Measurements from ENCODE around the gene SLC44A4.
"Not testable (repeated sequence)": the region's sequence is repeated elsewhere in the genome, so short reads cannot be mapped to it uniquely, and the experiment has no call there.

The SLC44A4 gene

DNA sequence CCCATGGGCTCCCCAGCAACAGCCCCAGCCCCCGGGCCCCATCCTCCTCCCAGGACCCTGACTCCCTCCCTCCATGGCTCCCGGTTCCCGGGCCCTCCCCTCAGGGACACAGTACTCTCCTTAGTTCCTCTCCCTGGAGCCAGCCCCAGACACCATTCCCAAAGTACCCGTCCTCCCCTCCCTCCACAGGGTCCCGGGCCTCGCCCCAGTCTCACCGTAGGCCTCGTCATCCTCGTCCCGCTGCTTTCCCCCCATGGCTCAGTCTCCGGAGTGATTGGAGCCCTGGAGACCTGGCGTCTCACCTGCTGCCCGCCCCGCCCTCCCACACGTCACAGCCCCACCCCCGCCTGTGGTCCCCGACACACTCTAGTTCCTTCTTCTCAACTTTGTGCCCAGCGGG, at the start of gene SLC44A4:
SLC44A4 (minus strand) TSS at position 272 of the 400 bp plus-strand sequence; CDS start at position 255, 17 bp downstream.
- no peak for DNase-seq

DNA sequence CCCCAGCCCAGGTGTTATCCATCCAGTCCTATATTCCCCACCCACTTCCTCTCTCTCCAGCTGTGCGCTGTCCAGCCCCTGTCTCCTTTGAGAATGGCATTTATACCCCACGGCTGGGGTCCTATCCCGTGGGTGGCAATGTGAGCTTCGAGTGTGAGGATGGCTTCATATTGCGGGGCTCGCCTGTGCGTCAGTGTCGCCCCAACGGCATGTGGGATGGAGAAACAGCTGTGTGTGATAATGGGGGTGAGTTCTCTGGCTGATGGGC, 49.8 kb upstream of the SLC44A4 start:
- DNase-seq, result no peak

DNA sequence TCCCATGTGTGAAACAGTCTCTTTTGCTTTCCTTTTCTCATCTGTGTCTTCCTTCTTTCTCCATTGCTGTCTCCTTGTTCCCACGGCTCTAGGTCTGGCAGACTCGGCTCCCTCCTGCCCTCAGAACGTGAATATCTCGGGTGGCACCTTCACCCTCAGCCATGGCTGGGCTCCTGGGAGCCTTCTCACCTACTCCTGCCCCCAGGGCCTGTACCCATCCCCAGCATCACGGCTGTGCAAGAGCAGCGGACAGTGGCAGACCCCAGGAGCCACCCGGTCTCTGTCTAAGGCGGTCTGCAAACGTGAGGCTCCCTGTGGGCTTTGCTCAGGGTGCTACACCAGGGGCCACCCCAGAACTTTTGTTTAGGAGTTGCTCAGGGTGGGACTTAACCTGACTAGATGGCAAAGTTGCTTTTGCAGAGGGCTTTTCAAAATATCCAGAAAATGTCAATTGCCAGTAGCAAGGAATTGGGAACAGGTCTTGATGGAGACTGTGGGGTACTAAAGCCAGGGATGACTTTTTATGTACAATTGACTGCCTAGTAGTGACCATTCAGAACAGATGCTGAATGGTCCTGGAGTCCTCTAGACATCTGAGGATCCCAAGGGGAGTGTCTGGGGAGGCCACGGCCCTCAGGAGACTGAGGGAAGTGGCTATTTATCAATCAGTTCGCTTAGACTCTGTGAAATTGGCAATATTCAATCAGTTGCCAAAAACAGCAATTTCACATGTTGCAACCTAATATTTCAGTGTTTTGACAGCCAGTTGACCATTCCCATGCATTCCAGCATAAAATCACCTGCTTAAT, 49.3 kb upstream of the SLC44A4 start:
- no peak for DNase-seq

DNA sequence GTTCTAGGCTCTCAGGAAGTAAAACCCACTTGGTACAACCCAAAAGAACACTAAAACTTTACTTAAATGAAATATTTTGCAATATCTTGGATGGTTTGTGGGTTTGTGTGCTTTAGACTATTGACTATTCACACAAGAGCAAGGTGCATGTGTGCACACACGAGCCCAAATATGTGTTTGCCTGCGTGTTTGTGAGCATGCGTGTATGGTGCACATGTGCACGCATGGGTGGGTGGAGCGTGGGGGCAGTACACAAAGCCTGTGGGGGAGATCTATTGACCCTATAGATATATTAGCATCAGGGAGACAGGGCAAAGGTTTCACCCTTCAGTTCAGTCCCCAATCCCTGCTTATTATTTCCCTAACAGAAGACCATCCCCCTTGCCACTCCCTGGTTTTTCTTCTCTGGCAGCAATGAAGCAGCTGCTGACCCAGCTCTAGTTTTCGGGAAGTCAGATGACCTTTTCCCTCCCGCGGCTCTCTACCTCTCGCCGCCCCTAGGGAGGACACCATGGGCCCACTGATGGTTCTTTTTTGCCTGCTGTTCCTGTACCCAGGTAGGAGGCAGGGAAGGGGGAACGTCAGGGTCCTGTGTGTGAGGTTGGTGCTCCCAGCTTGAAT, 48.6 kb upstream of the SLC44A4 start, which contains the start of gene C2:
C2 (plus strand) TSS at position 476 of the 621 bp plus-strand sequence; CDS start at position 512, 36 bp downstream.
- DNase-seq, result no peak

DNA sequence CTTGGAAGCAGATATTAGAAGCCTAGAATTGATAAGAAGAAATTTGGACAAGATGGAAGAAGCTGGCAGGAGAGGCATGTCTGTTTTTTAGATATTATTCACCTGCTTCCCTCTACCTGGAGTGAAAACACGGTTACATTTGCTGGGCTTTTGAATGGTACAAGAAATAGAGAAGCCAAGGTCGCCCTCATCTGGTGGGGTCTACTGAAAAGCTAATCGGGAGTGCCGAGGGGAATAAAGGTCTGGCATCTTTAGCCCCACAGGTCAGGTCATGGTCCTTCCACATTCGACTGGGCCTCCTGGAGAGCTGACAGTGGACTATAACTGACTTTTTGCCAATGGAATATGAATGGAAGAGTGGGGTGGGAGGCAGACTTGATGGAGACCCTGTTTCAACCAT, 44.1 kb upstream of the SLC44A4 start:
- DNase-seq, result peak; percentile 17

DNA sequence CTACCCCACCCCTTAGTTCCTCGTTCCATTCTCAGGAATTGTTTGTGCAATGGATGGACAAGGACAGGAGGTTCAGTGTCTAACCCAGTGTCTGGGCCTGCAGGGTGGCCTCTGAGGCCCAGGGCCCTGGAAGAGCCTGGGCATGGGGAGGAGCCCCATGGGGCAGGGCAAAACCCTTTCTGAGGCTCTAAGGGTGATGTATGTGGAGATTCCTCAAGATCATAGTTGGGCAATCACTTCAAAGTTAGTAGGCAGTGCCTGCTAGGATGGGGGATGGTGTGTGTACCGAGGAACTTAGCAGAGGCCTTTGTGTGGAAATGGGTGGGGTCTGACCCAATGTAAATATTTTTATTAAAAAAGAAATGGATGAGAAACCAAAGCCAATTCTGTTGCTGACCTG, 42.0 kb upstream of the SLC44A4 start:
- DNase-seq, result no peak

DNA sequence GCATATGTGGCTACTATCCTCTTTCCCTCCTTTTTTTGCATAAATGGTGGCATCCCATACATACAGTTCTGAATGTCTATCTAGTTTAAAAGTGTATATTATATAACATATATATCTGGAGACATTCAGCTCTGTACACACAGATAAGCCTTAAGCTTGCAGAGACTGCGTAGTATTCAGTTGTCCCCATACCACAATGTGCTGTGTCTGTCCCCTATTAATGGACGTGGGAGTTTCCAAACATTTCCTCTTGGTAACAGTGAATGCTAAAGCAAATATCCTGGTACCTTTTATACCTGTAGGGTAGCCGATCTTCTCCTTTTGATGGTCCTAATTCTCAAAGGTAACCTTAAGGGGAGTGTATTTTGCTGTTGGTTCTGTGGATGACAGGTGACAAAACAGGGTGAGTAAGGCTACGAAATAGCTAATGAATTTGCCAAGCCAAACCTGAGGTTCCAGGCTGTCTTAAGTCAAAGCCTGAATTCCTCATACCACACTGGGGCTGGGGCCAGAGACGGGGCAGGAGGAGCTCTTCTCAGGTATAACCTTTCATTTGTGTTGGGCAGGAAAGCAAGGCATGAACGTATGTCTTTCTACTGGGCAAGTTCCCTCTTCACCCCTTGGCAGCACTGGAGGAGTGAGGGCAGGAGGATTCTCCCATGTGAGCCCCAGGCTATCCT, 41.0 kb upstream of the SLC44A4 start:
- DNase-seq, result no peak

DNA sequence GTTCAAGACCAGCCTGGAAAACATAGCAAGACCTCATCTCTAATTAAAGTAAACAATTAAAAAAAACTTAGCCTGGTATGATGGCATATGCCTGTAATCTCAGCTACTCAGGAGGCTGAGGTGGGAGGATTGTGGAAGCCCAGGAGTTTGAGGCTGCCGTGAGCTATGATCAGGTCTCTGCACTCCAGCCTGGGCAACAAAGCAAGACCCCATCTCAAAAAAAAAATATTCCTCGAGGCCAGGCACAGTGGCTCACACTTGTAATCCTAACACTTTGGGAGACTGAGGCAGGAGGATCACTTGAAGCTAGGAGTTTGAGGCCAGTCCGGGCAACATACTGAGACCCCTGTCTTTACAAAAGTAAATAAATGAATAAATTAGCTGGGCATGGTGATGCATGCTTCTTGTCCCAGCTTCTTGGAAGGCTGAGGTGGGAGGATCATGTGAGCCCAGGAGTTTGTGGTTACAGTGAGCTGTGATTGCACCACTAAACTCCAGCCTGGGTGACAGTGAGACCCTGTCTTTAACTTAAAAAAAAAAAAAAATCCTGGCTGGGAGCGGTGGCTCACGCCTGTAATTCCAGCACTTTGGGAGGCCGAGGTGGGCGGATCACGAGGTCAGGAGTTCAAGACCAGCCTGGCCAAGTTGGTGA, 39.4 kb upstream of the SLC44A4 start:
- no peak for DNase-seq

DNA sequence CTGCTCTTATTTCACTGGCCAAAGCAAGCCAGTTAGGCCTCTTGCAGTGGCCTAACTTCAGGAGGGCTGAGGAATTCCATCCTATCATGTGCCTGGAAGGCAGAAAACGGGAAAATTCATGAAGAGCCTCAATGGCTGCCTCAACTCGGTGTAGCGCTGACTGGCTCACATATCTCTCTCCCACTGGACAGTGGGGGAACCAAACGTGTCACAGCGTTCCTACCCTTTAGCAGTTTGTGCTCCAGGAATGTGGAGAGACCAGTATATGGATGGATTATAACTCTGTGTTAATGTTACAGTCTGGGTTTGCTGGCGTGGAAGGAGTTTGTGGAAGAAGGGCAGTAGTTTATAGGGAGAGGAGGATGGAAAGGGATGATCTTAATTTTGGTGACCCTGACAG, 37.0 kb upstream of the SLC44A4 start:
- DNase-seq, result no peak

DNA sequence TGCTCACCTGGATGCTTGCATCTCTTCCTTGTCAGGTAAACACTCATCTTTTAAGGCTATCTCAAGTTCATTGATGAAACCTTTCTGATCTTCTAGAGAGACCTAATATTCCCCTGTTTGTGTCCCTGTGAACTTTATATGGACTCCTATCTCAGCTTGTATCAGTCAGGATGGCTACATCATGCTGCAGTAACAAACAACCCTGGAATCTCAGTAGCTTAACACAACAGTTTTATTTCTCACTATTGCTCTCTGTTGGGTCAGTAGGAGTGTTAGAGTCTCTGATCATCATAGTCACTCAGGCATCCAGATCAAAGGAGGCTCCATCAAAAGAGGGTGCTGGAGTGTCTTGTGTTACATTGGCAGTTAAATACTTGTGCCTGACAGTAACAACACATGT, 36.6 kb upstream of the SLC44A4 start:
- no peak for DNase-seq

DNA sequence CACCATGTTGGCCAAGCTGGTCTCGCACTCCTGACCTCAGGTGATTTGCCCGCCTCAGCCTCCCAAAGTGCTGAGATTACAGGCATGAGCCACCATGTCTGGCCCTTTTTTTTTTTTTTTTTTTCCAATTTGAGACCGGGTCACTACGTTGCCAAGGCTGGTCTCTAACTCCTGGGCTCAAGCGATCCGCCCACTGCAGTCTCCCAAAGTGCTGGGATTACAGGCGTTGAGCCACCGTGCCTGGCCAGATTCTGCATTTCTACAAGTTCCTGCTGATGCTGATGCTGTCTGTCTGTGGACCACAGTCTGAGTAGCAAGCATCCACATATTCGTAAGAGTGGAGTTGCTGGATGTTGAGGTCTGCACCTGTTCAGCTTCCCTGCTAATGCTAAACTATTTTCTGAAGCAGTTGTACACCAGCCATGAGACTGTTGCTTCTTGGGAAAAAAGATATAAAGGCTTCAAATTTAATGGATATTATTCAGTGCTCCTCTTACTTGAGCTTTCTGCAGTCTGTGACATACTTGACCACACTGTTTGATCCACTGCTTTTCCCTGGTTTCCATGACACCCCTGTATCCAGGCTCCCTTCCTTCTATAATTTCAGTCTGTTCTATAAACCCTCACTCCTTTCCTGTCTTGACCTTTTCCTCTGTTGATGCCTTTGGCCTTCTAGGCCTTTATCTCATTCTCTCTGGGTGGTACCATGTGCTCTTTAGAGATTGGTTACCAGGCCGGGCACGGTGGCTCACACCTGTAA, 33.2 kb upstream of the SLC44A4 start:
- no peak for DNase-seq

DNA sequence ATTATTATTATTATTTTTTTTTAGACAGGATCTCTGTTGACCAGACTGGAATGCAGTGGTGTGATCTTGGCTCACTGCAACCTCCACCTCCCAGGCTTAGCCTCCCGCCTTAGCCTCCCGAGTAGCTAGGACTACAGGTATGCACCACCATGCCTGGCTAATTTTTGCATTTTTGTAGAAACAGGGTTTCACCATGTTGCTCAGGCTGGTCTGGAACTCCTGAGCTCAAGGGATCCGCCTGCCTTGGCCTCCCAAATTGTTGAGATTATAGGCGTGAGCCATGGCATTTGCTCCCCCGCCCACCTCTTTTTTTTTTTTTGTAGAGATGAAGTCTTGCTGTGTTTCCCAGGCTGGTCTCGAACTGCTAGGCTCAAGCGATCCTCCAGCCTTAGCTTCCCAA, 30.5 kb upstream of the SLC44A4 start:
- not testable (repeated sequence) for DNase-seq

DNA sequence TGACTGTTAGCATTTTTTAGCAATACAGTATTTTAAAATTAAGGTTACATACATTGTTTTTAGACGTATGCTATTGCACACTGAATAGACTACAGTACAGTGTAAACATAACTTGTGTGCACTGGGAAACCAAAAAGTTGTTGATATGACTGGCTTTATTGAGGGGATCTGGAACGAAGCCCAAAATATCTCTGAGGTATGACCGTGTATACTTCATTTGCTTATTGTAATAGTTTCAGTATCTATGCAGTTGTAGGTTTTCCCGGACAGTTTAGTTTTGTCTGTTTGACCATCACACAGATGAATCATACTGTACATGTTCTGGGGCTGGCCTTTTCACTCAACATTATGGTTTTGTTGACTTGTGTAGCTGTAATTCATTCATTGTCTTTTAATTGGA, 30.0 kb upstream of the SLC44A4 start:
- no peak for DNase-seq

DNA sequence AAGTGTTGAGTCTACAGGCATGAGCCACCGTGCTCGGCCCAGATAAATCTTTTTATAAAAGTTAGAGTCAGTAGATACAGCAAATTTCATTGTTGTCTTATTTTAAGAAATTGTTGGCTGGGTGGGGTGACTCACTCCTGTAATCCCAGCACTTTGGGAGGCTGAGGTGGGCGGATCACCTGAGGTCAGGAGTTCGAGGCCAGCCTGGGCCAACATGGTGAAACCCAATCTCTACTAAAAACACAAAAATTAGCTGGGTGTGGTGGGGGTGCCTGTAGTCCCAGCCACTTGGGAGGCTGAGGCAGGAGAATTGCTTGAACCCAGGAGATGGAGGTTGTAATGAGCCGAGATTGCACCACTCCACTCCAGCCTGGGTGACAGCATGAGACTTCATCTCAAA, 29.5 kb upstream of the SLC44A4 start:
- DNase-seq, result not testable (repeated sequence)

DNA sequence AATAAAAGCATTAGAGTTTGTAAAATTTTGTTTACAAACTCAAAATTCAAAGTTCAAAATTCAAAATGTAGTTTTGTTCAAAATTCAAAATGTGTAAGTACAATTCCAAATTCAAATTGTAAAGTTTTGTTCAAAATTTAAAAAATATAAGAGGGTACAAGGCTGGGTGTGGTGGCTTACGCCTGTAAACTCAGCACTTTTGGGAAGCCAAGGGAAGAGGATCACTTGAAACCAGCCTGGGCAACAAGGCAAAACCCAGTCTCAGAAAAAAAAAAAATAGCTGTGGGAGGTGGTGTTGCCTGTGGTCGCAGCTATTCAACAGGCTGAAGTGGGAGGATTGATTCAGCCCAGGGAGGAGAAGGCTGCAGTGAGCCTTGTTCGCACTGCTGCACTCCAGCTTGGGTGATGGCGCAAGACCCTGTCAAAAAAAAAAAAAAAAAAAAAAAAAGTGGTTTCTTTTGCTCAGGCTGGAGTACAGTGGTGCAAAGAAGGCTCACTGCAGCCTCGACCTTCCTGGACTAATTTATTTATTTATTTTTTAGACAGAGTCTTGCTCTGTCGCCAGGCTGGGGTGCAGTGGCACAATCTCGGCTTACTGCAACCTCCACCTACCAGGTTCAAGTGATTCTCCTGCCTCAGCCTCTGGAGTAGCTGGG, 28.5 kb upstream of the SLC44A4 start:
- DNase-seq, result no peak

DNA sequence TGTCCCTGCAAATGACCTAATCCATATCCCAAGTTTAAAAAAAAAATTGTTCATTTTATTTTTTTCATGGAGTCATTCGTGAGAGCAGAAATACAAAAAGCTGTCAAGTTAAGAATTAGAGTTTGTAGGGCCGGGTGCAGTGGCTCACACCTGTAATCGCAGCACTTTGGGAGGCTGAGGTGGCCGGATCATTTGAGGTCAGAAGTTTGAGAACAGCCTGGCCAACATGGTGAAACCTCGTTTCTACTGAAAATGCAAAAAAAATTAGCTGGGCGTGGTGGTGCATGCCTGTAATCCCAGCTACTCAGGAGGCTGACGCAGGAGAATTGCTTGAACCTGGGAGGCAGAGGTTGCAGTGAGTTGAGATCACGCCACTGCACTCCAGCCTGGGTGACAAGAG, 27.9 kb upstream of the SLC44A4 start:
- DNase-seq, result not testable (repeated sequence)

DNA sequence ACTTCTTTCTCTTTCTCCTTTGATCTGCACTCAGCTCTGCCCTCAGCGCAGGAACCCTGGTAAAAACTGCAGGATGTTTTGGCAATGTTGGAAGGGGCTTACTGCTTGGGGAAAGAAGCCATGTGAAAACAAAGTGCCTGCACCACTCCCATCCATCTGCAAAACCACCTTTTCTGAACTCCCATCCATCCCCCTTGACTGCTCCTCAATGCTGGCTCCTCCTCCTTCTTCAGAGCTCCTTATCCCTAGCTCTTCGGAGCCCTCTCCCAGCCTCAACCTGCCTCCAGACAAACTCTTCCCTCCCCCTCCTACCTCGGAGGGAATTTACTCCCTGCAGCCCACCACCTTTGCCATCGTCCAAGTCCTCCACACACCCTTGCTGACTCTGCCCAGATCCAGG, 27.3 kb upstream of the SLC44A4 start:
- no peak for DNase-seq

DNA sequence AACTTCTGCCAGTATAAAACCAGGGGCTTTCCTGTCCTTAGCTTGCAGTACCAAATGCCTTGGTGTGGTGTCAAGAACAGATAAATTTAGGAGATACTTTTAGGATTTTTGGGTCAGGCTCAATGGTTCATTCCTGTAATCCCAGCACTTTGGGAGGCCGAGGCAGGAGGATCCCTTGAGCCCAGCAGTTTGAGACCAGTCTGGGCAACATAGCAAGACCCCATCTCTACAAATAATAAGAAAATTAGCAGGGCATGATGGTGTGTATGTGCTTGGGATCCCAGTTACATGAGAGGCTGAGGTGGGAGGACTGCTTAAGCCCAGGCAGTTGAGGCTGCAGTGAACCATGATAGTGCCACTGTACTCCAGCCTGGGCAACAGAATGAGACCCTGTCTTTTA, 26.2 kb upstream of the SLC44A4 start:
- DNase-seq, result no peak

DNA sequence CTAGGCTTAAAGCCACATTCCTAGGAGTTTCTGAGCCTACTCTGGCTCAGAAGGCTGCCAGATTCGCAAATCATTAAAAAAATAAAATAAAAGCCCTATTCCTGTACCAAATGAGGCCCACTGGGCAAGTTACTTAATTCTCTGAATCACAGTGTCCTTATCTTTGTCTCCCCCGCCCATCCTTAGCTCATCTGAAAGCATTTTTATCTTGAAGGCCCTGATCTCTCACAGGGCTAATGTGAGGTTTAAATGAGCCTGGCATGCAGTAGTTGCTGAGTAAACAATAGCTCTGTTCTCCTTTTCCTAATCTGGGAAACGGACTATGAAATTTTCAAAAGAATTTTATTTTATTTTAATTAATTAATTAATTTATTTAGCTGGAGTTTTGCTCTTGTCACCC, 25.2 kb upstream of the SLC44A4 start:
- no peak for DNase-seq

DNA sequence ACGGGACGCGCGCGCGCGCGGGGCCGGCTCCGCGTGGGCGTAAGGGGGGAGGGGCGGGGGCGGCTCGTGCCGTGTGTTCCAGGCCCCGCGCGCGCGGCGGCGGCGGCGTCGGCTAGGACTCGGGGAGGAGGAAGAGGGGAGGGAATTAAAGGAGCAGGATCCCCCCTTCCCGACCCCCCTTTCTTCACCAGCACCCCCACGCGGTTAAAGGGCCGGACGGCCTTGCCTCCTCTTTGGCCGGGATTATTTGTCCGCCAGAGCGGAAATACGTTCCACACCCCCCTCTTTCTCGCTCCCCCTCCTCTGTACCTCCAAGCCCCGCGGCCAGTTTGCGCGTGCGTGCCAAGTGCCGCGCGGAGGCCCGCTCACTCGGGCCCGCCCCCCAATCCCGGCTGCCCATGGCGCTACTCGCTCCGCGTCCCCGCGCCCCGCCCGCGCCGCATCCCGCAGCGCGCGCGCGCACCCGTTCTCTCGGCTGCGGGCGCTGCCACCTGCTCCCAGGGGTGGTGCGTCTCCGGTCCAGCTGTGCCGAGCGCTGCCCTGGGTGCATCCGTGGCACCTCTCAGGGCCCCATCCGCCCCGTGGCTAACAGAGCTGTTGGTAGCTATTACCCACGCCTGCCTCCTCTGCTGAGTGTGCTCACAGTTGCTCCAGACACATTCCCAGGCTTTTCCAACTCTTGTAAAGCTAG, 23.3 kb upstream of the SLC44A4 start, which contains the start of gene ZBTB12:
ZBTB12 (minus strand) TSS at position 134 of the 691 bp plus-strand sequence. CDS start 781 bp downstream, outside the sequence.
- DNase-seq, result peak; percentile 78

DNA sequence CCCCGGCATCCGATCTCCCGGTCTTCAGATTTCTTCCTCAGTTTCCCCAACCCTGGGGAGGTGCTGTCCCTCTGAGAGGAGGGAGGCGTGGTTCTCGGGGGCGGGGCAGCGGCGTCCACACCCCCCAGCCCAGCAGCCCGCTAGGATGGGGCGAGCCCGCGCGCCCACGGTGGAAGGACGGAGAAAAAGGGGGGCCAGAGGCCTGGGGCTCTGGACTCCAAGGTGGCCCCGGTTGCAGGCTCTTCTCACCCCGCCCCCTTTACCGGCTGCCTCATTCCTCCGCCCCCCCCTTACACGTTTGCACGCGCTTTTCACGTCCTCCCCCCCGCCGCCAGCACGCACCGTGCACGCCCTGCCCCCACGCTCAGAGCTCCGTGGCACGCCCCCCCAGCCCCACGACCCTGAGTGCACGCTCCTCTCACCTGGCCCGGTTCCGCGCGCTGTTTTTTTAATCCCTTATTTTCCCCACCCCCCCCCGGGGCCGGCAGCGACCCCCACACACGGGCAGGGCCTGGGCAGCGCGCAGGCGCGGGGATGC, 22.7 kb upstream of the SLC44A4 start:
- DNase-seq, result peak; percentile 61

Data from activated CD4-positive, alpha-beta T cell treated with anti-CD3 and anti-CD28 coated beads, Interleukin-2, amount 50 U/mL, for 1 hour (primary cell).